ENCODE data around the gene SNRPD3. TPM values are rescaled to one million over a fixed set of nuclear protein-coding genes. Genes with fewer than 3 reads are reported as not detected.

The SNRPD3 gene
- total and polyA plus RNA-seq, 9 of the 15 experiments (the other 6 are each of a cell fraction or from before 2014, with no cell fraction given), result 131 to 366 (median 274) TPM

DNA sequence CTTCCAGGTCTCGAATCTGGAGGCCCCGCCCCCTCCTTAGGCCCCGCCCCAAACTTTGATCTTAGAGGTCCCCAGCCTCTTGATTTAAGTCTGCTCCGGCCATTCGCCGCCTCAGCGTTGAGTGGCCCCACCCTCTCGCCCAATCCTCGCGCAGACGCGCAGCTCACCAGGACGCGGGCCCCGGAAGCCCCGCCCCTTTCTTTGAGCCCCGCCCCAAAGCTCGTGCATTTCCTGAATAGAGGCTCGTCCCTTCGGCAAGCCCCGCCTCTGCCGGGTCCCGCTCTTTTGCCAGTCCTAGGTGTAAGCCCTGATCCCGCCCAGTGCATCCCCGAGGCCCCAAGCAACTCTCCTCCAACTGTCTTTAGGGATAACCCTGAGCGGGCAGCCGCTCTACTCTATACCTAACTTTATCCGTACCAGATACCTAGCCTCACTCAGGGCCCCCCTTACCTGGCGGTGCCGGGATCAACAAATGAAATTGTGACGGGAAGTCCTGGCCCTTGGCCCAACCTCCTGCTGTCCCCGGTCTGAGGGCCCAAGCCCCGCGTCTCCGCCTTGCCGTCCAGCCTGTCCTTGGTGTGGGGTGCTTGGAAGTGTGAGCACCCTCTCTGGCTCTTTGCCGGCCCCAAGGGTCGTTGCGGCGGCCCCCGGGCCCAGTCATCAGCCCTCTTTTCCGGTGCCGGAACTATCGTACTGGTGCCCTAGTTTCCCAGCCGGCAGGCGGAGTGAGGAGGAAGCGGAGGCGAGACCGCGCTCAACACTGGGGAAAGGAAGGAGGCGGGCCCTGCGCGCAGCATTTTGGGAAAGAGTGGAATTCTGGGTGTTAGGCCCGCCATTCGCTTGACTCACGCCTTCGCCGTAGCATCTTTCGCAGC, at the start of gene SNRPD3 (continued):
- TF ChIP-seq, protein P1, sequence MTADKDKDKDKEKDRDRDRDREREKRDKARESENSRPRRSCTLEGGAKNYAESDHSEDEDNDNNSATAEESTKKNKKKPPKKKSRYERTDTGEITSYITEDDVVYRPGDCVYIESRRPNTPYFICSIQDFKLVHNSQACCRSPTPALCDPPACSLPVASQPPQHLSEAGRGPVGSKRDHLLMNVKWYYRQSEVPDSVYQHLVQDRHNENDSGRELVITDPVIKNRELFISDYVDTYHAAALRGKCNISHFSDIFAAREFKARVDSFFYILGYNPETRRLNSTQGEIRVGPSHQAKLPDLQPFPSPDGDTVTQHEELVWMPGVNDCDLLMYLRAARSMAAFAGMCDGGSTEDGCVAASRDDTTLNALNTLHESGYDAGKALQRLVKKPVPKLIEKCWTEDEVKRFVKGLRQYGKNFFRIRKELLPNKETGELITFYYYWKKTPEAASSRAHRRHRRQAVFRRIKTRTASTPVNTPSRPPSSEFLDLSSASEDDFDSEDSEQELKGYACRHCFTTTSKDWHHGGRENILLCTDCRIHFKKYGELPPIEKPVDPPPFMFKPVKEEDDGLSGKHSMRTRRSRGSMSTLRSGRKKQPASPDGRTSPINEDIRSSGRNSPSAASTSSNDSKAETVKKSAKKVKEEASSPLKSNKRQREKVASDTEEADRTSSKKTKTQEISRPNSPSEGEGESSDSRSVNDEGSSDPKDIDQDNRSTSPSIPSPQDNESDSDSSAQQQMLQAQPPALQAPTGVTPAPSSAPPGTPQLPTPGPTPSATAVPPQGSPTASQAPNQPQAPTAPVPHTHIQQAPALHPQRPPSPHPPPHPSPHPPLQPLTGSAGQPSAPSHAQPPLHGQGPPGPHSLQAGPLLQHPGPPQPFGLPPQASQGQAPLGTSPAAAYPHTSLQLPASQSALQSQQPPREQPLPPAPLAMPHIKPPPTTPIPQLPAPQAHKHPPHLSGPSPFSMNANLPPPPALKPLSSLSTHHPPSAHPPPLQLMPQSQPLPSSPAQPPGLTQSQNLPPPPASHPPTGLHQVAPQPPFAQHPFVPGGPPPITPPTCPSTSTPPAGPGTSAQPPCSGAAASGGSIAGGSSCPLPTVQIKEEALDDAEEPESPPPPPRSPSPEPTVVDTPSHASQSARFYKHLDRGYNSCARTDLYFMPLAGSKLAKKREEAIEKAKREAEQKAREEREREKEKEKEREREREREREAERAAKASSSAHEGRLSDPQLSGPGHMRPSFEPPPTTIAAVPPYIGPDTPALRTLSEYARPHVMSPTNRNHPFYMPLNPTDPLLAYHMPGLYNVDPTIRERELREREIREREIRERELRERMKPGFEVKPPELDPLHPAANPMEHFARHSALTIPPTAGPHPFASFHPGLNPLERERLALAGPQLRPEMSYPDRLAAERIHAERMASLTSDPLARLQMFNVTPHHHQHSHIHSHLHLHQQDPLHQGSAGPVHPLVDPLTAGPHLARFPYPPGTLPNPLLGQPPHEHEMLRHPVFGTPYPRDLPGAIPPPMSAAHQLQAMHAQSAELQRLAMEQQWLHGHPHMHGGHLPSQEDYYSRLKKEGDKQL (CRISPR knock-in tag; IDR thresholded peaks at IDR 0.05; ENCODE audit: borderline replicate concordance), result no peak
- no peak for TF ChIP-seq GATA2 (CRISPR knock-in tag; IDR thresholded peaks at IDR 0.05)
- peak; percentile 78 for TF ChIP-seq KDM5B (IDR thresholded peaks at IDR 0.05; ENCODE audit: insufficient replicate concordance, low read depth, low read length)
- TF ChIP-seq, protein P2, sequence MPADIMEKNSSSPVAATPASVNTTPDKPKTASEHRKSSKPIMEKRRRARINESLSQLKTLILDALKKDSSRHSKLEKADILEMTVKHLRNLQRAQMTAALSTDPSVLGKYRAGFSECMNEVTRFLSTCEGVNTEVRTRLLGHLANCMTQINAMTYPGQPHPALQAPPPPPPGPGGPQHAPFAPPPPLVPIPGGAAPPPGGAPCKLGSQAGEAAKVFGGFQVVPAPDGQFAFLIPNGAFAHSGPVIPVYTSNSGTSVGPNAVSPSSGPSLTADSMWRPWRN (IDR thresholded peaks at IDR 0.05; ENCODE audit: low read depth), result no peak
- peak; percentile 78 for TF ChIP-seq ZNF143 (CRISPR knock-in tag; IDR thresholded peaks at IDR 0.05)
- TF ChIP-seq C11orf30 (IDR thresholded peaks at IDR 0.05; ENCODE audit: low read depth), result peak; percentile 95
- no peak for TF ChIP-seq MAFG (tag; conservative IDR thresholded peaks at IDR 0.05)
- TF ChIP-seq MYC (IDR thresholded peaks at IDR 0.05; ENCODE audit: low read depth, low read length), result peak; percentile 86
- TF ChIP-seq MYC (CRISPR knock-in tag; IDR thresholded peaks at IDR 0.05; ENCODE audit: borderline replicate concordance, low read depth), result peak; percentile 60; the same call in 1 of the 2 replicates
- no peak for TF ChIP-seq BMI1 (IDR thresholded peaks at IDR 0.05; ENCODE audit: low read length)
- no peak for TF ChIP-seq CBFA2T3 (IDR thresholded peaks at IDR 0.05)
- no peak for TF ChIP-seq NR4A1 (CRISPR knock-in tag; IDR thresholded peaks at IDR 0.05)
- no peak for TF ChIP-seq NR4A1 (tag; IDR thresholded peaks at IDR 0.05)
- TF ChIP-seq, protein P3, sequence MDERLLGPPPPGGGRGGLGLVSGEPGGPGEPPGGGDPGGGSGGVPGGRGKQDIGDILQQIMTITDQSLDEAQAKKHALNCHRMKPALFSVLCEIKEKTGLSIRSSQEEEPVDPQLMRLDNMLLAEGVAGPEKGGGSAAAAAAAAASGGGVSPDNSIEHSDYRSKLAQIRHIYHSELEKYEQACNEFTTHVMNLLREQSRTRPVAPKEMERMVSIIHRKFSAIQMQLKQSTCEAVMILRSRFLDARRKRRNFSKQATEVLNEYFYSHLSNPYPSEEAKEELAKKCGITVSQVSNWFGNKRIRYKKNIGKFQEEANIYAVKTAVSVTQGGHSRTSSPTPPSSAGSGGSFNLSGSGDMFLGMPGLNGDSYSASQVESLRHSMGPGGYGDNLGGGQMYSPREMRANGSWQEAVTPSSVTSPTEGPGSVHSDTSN (CRISPR knock-in tag; IDR thresholded peaks at IDR 0.05; ENCODE audit: low read depth), result no peak
- TF ChIP-seq, protein P3 (tag; conservative IDR thresholded peaks at IDR 0.05; ENCODE audit: low read depth), result peak; percentile 43
- TF ChIP-seq, protein P4, sequence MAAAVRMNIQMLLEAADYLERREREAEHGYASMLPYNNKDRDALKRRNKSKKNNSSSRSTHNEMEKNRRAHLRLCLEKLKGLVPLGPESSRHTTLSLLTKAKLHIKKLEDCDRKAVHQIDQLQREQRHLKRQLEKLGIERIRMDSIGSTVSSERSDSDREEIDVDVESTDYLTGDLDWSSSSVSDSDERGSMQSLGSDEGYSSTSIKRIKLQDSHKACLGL (CRISPR knock-in tag; IDR thresholded peaks at IDR 0.05; ENCODE audit: borderline replicate concordance, poor library complexity, severe bottlenecking), result no peak
- TF ChIP-seq SIN3B (IDR thresholded peaks at IDR 0.05; ENCODE audit: low read depth), result peak; percentile 91
- no peak for TF ChIP-seq ZNF589 (CRISPR knock-in tag; IDR thresholded peaks at IDR 0.05; ENCODE audit: low read depth)
- peak; percentile 56; the same call in 1 of the 2 replicates for TF ChIP-seq SMAD4 (CRISPR knock-in tag; conservative IDR thresholded peaks at IDR 0.05)
